ENCODE data around the gene SORCS2.

SORCS2 gene

GRCh38 chr4:7342223-7343080 lies 150.1 kb downstream of the SORCS2 start:
- DNase-seq, result no peak

GRCh38 chr4:7343081-7343655 lies 150.8 kb downstream of the SORCS2 start:
- no peak for DNase-seq

GRCh38 chr4:7343950-7344349 lies 151.6 kb downstream of the SORCS2 start:
- DNase-seq, result no peak

- no peak for DNase-seq
Observed at GRCh38 chr4:7344636-7345155, 152.4 kb downstream of the SORCS2 start.

- DNase-seq, result no peak
Observed at GRCh38 chr4:7347981-7348380, 155.6 kb downstream of the SORCS2 start.

GRCh38 chr4:7348946-7349900 lies 156.9 kb downstream of the SORCS2 start:
- DNase-seq, result peak; percentile 34 to 57 (median 56)

GRCh38 chr4:7350396-7350795 lies 158.1 kb downstream of the SORCS2 start:
- no peak for DNase-seq

- DNase-seq, result no peak
Observed at GRCh38 chr4:7351014-7351413, 158.7 kb downstream of the SORCS2 start.

GRCh38 chr4:7352486-7352885 lies 160.1 kb downstream of the SORCS2 start:
- DNase-seq, result no peak

- DNase-seq, result no peak
Observed at GRCh38 chr4:7353046-7353790, 160.9 kb downstream of the SORCS2 start.

- no peak for DNase-seq
Observed at GRCh38 chr4:7353846-7354610, 161.7 kb downstream of the SORCS2 start.

GRCh38 chr4:7354927-7355326 lies 162.6 kb downstream of the SORCS2 start:
- no peak for DNase-seq

- DNase-seq, result no peak
Observed at GRCh38 chr4:7355795-7356194, 163.5 kb downstream of the SORCS2 start.

- DNase-seq, result no peak
Observed at GRCh38 chr4:7356667-7357310, 164.5 kb downstream of the SORCS2 start.

GRCh38 chr4:7357323-7357722 lies 165.0 kb downstream of the SORCS2 start:
- no peak for DNase-seq

- peak in 2 of 3 donors; percentile 11 to 12 for DNase-seq
Observed at GRCh38 chr4:7358100-7358735, 165.9 kb downstream of the SORCS2 start.

- DNase-seq, result no peak
Observed at GRCh38 chr4:7359400-7360062, 167.2 kb downstream of the SORCS2 start.

GRCh38 chr4:7360806-7361205 lies 168.5 kb downstream of the SORCS2 start:
- DNase-seq, result no peak

- no peak for DNase-seq
Observed at GRCh38 chr4:7361280-7361895, 169.1 kb downstream of the SORCS2 start.

Data from suppressor macrophage treated with lipopolysaccharide for 1 hour (primary cell).